SH-SY5Y (cell line): ENCODE data around the gene RAB5A.

Experiments
- GATA2 ChIP-seq: IDR thresholded peaks from 2 replicates; pipeline ENCODE4 v1.6.1; 2011; ENCODE audit warnings: mild to moderate bottlenecking, low read depth, low read length
- GATA3 ChIP-seq: IDR thresholded peaks from 2 replicates; pipeline ENCODE4 v1.6.1; 2011; ENCODE audit warnings: low read depth, mild to moderate bottlenecking, low read length, moderate library complexity

RAB5A gene

GRCh38 chr3:19946832-19947548 lies at the start of gene RAB5A:
Gene RAB5A (plus strand): TSS chr3:19947097. CDS start chr3:19950899, 3,802 bp downstream.
- TF ChIP-seq GATA3 (no peak), GATA2 (no peak)

GRCh38 chr3:19898721-19899120 lies 48.2 kb upstream of the RAB5A start:
- TF ChIP-seq GATA3 = no peak
- TF ChIP-seq GATA2 = no peak

GRCh38 chr3:19899264-19899663 lies 47.6 kb upstream of the RAB5A start:
- no peak for TF ChIP-seq GATA3
- no peak for TF ChIP-seq GATA2

- no peak for TF ChIP-seq GATA3
- TF ChIP-seq GATA2 = no peak
These were observed 45.6 kb upstream of the RAB5A start for GRCh38 chr3:19901337-19901736.

- TF ChIP-seq GATA2 (no peak), GATA3 (no peak)
These were observed 45.0 kb upstream of the RAB5A start for GRCh38 chr3:19901918-19902317.

- TF ChIP-seq GATA2 = no peak
- no peak for TF ChIP-seq GATA3
These were observed 43.2 kb upstream of the RAB5A start for GRCh38 chr3:19903649-19904048.

GRCh38 chr3:19907523-19907922 lies 39.4 kb upstream of the RAB5A start:
- TF ChIP-seq GATA2 (no peak), GATA3 (no peak)

- TF ChIP-seq GATA3 (no peak), GATA2 (no peak)
These were observed 35.4 kb upstream of the RAB5A start for GRCh38 chr3:19911452-19911851.

- TF ChIP-seq GATA3 (no peak), GATA2 (no peak)
These were observed 29.7 kb upstream of the RAB5A start for GRCh38 chr3:19917167-19917566.

GRCh38 chr3:19920401-19921080 lies 26.4 kb upstream of the RAB5A start:
- TF ChIP-seq GATA3 (no peak), GATA2 (no peak)

- no peak for TF ChIP-seq GATA3
- no peak for TF ChIP-seq GATA2
These were observed 15.7 kb upstream of the RAB5A start for GRCh38 chr3:19931180-19931692.

GRCh38 chr3:19931767-19932188 lies 15.1 kb upstream of the RAB5A start:
- TF ChIP-seq GATA2 (no peak), GATA3 (no peak)

GRCh38 chr3:19932422-19932821 lies 14.5 kb upstream of the RAB5A start:
- no peak for TF ChIP-seq GATA2
- no peak for TF ChIP-seq GATA3

- TF ChIP-seq GATA3 = no peak
- TF ChIP-seq GATA2 = no peak
These were observed 12.8 kb upstream of the RAB5A start, which contains the start of gene EFHB for GRCh38 chr3:19934098-19934566. Gene EFHB (minus strand): TSS chr3:19934217. CDS start chr3:19934018, 199 bp downstream.

GRCh38 chr3:19937459-19938294 lies 9.2 kb upstream of the RAB5A start:
- no peak for TF ChIP-seq GATA3
